A673 (cell line): ENCODE measurements around the gene DEDD2. TPM values are rescaled to one million over a fixed set of nuclear protein-coding genes. Genes with fewer than 3 reads are reported as not detected.

ENCODE experiments used
- BruUV-seq: library from RNA; stranded (reverse); fragments of 400-500 nt; replicated peaks from 2 replicates; lab custom pipeline; 2021; lab: Mats Ljungman, UMichigan
- CTCF ChIA-PET: fragments of 300-600 bp; sonication (Branson Sonifier 250); formaldehyde crosslinking; loops from one replicate; lab custom pipeline; 2022; ENCODE audit warnings: antibody characterized with exemption; lab: Charles Lee
- POLR2A ChIA-PET: fragments of 300-600 bp; sonication (Branson Sonifier 250); formaldehyde crosslinking; loops from one replicate; lab custom pipeline; 2022; ENCODE audit warnings: antibody characterized with exemption; ENCODE audit not compliant: low non-redundant PET; lab: Charles Lee
- DNase-seq: peaks from one replicate; pipeline ENCODE4 v3.0.0-alpha.2; 2015; ENCODE audit warnings: low spot score
- H3K27ac ChIP-seq: fragments of 200-600 bp; sonication (generic); 2 replicates; pipeline ENCODE4 v1.5.1; 2016; ENCODE audit warnings: mixed run types, low read depth, mild to moderate bottlenecking, mixed read lengths, antibody characterized with exemption, low read length; ENCODE audit not compliant: poor library complexity, severe bottlenecking
- H3K27me3 ChIP-seq: fragments of 200-600 bp; sonication (generic); replicated peaks from 2 replicates; pipeline ENCODE4 v1.6.1; 2017; ENCODE audit warnings: mixed run types, low read depth, mild to moderate bottlenecking, mixed read lengths, antibody characterized with exemption, low read length; ENCODE audit not compliant: insufficient read depth, poor library complexity
- H3K36me3 ChIP-seq: fragments of 200-600 bp; sonication (generic); 2 replicates; pipeline ENCODE4 v1.6.1; 2016; ENCODE audit warnings: mixed run types, mild to moderate bottlenecking, mixed read lengths, antibody characterized with exemption, low read length; ENCODE audit not compliant: insufficient read depth, poor library complexity, severe bottlenecking
- H3K4me1 ChIP-seq: fragments of 200-600 bp; sonication (generic); 2 replicates; pipeline ENCODE4 v1.6.1; 2017; ENCODE audit warnings: mixed run types, mild to moderate bottlenecking, mixed read lengths, antibody characterized with exemption, low read length; ENCODE audit not compliant: insufficient read depth, poor library complexity, severe bottlenecking
- H3K4me3 ChIP-seq: fragments of 200-600 bp; sonication (generic); 2 replicates; pipeline ENCODE4 v1.5.1; 2016; ENCODE audit warnings: low read depth, mixed run types, mild to moderate bottlenecking, mixed read lengths, low read length; ENCODE audit not compliant: poor library complexity, severe bottlenecking
- H3K9me3 ChIP-seq: fragments of 200-600 bp; sonication (generic); 2 replicates; pipeline ENCODE4 v1.6.1; 2016; ENCODE audit warnings: mixed run types, low read depth, mild to moderate bottlenecking, mixed read lengths, antibody characterized with exemption, low read length; ENCODE audit not compliant: poor library complexity, severe bottlenecking
- CTCF ChIP-seq: fragments of 300-800, 200-600 bp; sonication (generic); conservative IDR thresholded peaks from 2 replicates; pipeline ENCODE4 v1.5.1; 2017; ENCODE audit warnings: low read depth, mild to moderate bottlenecking, antibody characterized with exemption, low read length, moderate library complexity, mixed read lengths
- EZH2 ChIP-seq: fragments of 200-600 bp; sonication (generic); IDR thresholded peaks from 2 replicates; pipeline ENCODE4 v1.6.1; 2017; ENCODE audit warnings: borderline replicate concordance, low read depth, mild to moderate bottlenecking, mixed read lengths, antibody characterized with exemption, low read length; ENCODE audit not compliant: poor library complexity, severe bottlenecking
- intact Hi-C: fragments of 100-400 bp; cut with micrococcal nuclease; formaldehyde crosslinking; loops from one replicate; pipeline ENCODE4 v1.10.0; 2022; ENCODE audit not compliant: unreplicated experiment
- total RNA-seq: library from RNA; stranded (reverse); gene quantifications from 2 replicates; pipeline ENCODE4 v1.2.3, GENCODE V29; 2021

DEDD2 gene
- total RNA-seq, 1 experiment from 2014 or later: 32.1 TPM

- ChIA-PET CTCF (no interaction called here), POLR2A (no interaction called here)
- intact Hi-C loops: no loop called here
These were observed 28.3 kb downstream of the DEDD2 start for GRCh38 chr19:42189133-42189532.

GRCh38 chr19:42188665-42189064, 28.8 kb downstream of the DEDD2 start:
- Histone ChIP-seq H3K27ac (no peak overlapping the region), H3K4me3 (no peak overlapping the region), H3K27me3 (no peaks in the 10 kb centered on the region), H3K4me1 (no peaks in the 10 kb centered on the region), H3K9me3 (no peaks in the 10 kb centered on the region), H3K36me3 (no peaks in the 10 kb centered on the region)
- no peak for TF ChIP-seq EZH2
- TF ChIP-seq CTCF: no peak
- POLR2A ChIA-PET: no interaction called here
- intact Hi-C loops: no loop called here
- CTCF ChIA-PET: no interaction called here
- DNase-seq: no peak
- no TSS peak for BruUV-seq

More at GRCh38 chr19:42189133-42189532, 28.3 kb downstream of the DEDD2 start:
- no peaks in the 10 kb centered on the region for H3K4me1 ChIP-seq
- H3K27ac ChIP-seq: no peak overlapping the region
- no peaks in the 10 kb centered on the region for H3K27me3 ChIP-seq
- no peak for TF ChIP-seq EZH2
- TF ChIP-seq CTCF: no peak
- no peak overlapping the region for H3K4me3 ChIP-seq
- H3K9me3 ChIP-seq: no peaks in the 10 kb centered on the region
- no peak for DNase-seq
- no TSS peak for BruUV-seq
- no peaks in the 10 kb centered on the region for H3K36me3 ChIP-seq

GRCh38 chr19:42185277-42185676, 32.2 kb downstream of the DEDD2 start:
- no peak for DNase-seq
- Histone ChIP-seq H3K27me3 (no peaks in the 10 kb centered on the region), H3K4me1 (no peaks in the 10 kb centered on the region), H3K27ac (no peak overlapping the region), H3K36me3 (no peaks in the 10 kb centered on the region), H3K4me3 (no peak overlapping the region), H3K9me3 (no peaks in the 10 kb centered on the region)
- ChIA-PET CTCF (no interaction called here), POLR2A (no interaction called here)
- BruUV-seq: no TSS peak
- intact Hi-C loops: no loop called here
- no peak for TF ChIP-seq EZH2
- no peak for TF ChIP-seq CTCF
